DMS153 treated with DMSO at 0.1 percent for 48 hours (cell line): ENCODE results near the gene PET100.

Experiments
- DNase-seq: peaks from one replicate; lab custom pipeline; 2025; ENCODE audit not compliant: unreplicated experiment; lab: John Stamatoyannopoulos, UW

Gene PET100

GRCh38 chr19:7677669-7678311 lies 48.2 kb downstream of the PET100 start:
- no peak for DNase-seq

GRCh38 chr19:7678971-7679751 lies 49.6 kb downstream of the PET100 start:
- peak; percentile 46 for DNase-seq

GRCh38 chr19:7679771-7680605 lies 50.4 kb downstream of the PET100 start:
- DNase-seq, result no peak

- peak; percentile 40 for DNase-seq
Measured at GRCh38 chr19:7680606-7681339, 51.2 kb downstream of the PET100 start, which contains the start of gene TRAPPC5. Gene TRAPPC5, plus strand, starts transcription at chr19:7680833. Its CDS starts 1,421 bp downstream, at chr19:7682254.
